Thoracic aorta (tissue), 2 donors: ENCODE measurements around the gene TRIB2. TPM values are rescaled to one million over a fixed set of nuclear protein-coding genes. Genes with fewer than 3 reads are reported as not detected.

Experiments
- ATAC-seq: fragments of 150-250 bp; one replicate; pipeline ENCODE4 v1.8.0; 2017; ENCODE audit warnings: low read depth; ENCODE audit not compliant: insufficient number of reproducible peaks, low FRiP score
- DNase-seq: peaks from one replicate; pipeline ENCODE4 v3.0.0-alpha.2; 2020; ENCODE audit warnings: low spot score
- H3K27ac ChIP-seq, 2 donors: fragments of 200-600 bp; sonication (generic); 1 replicate in 1 of 2; 2 replicates in 1 of 2; pipeline ENCODE4 v1.5.1; 2016; ENCODE audit warnings: mild to moderate bottlenecking in 2 of 2, moderate library complexity in 2 of 2
- H3K27me3 ChIP-seq: fragments of 200-600 bp; sonication (generic); replicated peaks from 2 replicates; pipeline ENCODE4 v1.6.0; 2016; ENCODE audit warnings: mild to moderate bottlenecking; ENCODE audit not compliant: insufficient read depth
- H3K36me3 ChIP-seq: fragments of 200-600 bp; sonication (generic); one replicate; pipeline ENCODE4 v1.5.1; 2016
- H3K4me1 ChIP-seq, 2 donors: fragments of 200-600 bp; sonication (generic); 1 replicate in 1 of 2; 2 replicates in 1 of 2; pipeline versions ENCODE4 v1.5.1 to v1.6.0; 2016; ENCODE audit warnings: low read depth in 2 of 2, mild to moderate bottlenecking in 1 of 2; ENCODE audit not compliant: control insufficient read depth in 1 of 2
- H3K4me3 ChIP-seq: fragments of 200-600 bp; sonication (generic); 2 replicates; pipeline ENCODE4 v1.5.1; 2016; ENCODE audit warnings: mild to moderate bottlenecking
- H3K9me3 ChIP-seq: fragments of 200-600 bp; sonication (generic); 2 replicates; pipeline ENCODE4 v1.5.1; 2016
- total RNA-seq, 2 donors: library from RNA; depleted of rRNA; stranded (reverse); fragments of >200 nt; gene quantifications; one replicate each; pipeline versions ENCODE4 v1.1.0 to v1.2.3, GENCODE V29; 2016
- TF ChIP-seq, protein P1 (sequence below): fragments of 200-600 bp; sonication (generic); IDR thresholded peaks from one replicate; pipeline ENCODE4 v1.5.1; 2019; ENCODE audit warnings: antibody characterized with exemption

The TRIB2 gene
- total RNA-seq, 2 donors from 2014 or later, result 81.4 to 85.6 TPM

GRCh38 chr2:12686708-12687283, 29.9 kb upstream of the TRIB2 start:
- no peak overlapping the region for H3K27ac ChIP-seq

GRCh38 chr2:12688091-12688490, 28.6 kb upstream of the TRIB2 start:
- DNase-seq (no peak), ATAC-seq (no peak)
- Histone ChIP-seq H3K27ac (no peak overlapping the region), H3K27me3 (no peaks in the 10 kb centered on the region), H3K4me1 (peaks cover 4 to 21% of the 10 kb centered on the region in 2 donors), H3K36me3 (no peaks in the 10 kb centered on the region), H3K4me3 (no peak overlapping the region), H3K9me3 (peaks cover 4% of the 10 kb centered on the region)
- TF ChIP-seq, protein P1, sequence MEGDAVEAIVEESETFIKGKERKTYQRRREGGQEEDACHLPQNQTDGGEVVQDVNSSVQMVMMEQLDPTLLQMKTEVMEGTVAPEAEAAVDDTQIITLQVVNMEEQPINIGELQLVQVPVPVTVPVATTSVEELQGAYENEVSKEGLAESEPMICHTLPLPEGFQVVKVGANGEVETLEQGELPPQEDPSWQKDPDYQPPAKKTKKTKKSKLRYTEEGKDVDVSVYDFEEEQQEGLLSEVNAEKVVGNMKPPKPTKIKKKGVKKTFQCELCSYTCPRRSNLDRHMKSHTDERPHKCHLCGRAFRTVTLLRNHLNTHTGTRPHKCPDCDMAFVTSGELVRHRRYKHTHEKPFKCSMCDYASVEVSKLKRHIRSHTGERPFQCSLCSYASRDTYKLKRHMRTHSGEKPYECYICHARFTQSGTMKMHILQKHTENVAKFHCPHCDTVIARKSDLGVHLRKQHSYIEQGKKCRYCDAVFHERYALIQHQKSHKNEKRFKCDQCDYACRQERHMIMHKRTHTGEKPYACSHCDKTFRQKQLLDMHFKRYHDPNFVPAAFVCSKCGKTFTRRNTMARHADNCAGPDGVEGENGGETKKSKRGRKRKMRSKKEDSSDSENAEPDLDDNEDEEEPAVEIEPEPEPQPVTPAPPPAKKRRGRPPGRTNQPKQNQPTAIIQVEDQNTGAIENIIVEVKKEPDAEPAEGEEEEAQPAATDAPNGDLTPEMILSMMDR, result no peak

More at GRCh38 chr2:12686708-12687283, 29.9 kb upstream of the TRIB2 start:
- DNase-seq, result no peak
- ATAC-seq, result no peak
- Histone ChIP-seq H3K9me3 (peaks cover 4% of the 10 kb centered on the region), H3K27me3 (no peaks in the 10 kb centered on the region), H3K36me3 (no peaks in the 10 kb centered on the region), H3K4me1 (peaks cover 4 to 23% of the 10 kb centered on the region in 2 donors), H3K4me3 (no peak overlapping the region)
- TF ChIP-seq, protein P1, result no peak

DNA sequence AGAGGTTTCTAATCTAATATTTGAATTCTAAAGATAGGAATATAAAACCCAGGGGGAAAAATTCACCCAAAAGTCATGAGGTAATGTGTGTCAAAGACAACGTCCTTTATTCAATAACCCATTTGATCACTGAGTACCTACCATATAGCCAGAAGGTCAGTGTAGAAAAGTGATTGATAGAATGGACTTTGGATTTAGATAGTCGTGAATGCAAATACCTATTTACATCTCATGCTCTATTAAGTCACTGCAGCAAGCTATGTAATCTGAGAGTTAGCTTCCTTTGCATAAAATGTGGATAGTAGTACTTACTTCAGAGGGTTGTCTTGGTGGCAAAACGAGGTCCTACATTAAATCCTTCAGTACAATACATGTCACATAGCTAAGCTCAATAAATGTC, 27.8 kb upstream of the TRIB2 start:
- ATAC-seq (no peak), DNase-seq (no peak)
- Histone ChIP-seq H3K27ac (no peak overlapping the region), H3K4me3 (no peak overlapping the region), H3K36me3 (no peaks in the 10 kb centered on the region), H3K4me1 (peaks cover 4 to 13% of the 10 kb centered on the region in 2 donors), H3K9me3 (peaks cover 4% of the 10 kb centered on the region), H3K27me3 (no peaks in the 10 kb centered on the region)
- TF ChIP-seq, protein P1, result no peak

GRCh38 chr2:12693509-12693908, 23.2 kb upstream of the TRIB2 start:
- ATAC-seq (no peak), DNase-seq (no peak)
- H3K9me3 ChIP-seq, result peaks cover 4% of the 10 kb centered on the region
- no peaks in the 10 kb centered on the region for H3K36me3 ChIP-seq
- no peak overlapping the region for H3K4me3 ChIP-seq
- TF ChIP-seq, protein P1, result no peak
- no peaks in the 10 kb centered on the region for H3K27me3 ChIP-seq
- no peaks in the 10 kb centered on the region for H3K4me1 ChIP-seq
- no peak overlapping the region for H3K27ac ChIP-seq

GRCh38 chr2:12694990-12695774, 21.6 kb upstream of the TRIB2 start:
- DNase-seq (no peak), ATAC-seq (no peak)
- no peak overlapping the region for H3K27ac ChIP-seq
- no peak overlapping the region for H3K4me3 ChIP-seq
- TF ChIP-seq, protein P1, result no peak
- H3K27me3 ChIP-seq, result no peaks in the 10 kb centered on the region
- no peaks in the 10 kb centered on the region for H3K4me1 ChIP-seq
- H3K9me3 ChIP-seq, result no peaks in the 10 kb centered on the region
- H3K36me3 ChIP-seq, result no peaks in the 10 kb centered on the region
